PC-9 (cell line): ENCODE data around the gene RXRG.

ENCODE experiments used
- CTCF ChIP-seq: fragments of 200-600 bp; sonication (generic); conservative IDR thresholded peaks from 2 replicates; pipeline ENCODE4 v1.6.1; 2017; ENCODE audit warnings: mixed run types, antibody characterized with exemption, mild to moderate bottlenecking, moderate library complexity
- EZH2 ChIP-seq: fragments of 200-600 bp; sonication (generic); IDR thresholded peaks from 2 replicates; pipeline ENCODE4 v1.8.0; 2017; ENCODE audit warnings: antibody characterized with exemption, low read depth

- TF ChIP-seq CTCF, result no peak
- no peak for TF ChIP-seq EZH2
These were observed 63.0 kb downstream of the RXRG start for GRCh38 chr1:165381745-165382505.
